ENCODE measurements around the gene CHRNB1.

The CHRNB1 gene, protein sequence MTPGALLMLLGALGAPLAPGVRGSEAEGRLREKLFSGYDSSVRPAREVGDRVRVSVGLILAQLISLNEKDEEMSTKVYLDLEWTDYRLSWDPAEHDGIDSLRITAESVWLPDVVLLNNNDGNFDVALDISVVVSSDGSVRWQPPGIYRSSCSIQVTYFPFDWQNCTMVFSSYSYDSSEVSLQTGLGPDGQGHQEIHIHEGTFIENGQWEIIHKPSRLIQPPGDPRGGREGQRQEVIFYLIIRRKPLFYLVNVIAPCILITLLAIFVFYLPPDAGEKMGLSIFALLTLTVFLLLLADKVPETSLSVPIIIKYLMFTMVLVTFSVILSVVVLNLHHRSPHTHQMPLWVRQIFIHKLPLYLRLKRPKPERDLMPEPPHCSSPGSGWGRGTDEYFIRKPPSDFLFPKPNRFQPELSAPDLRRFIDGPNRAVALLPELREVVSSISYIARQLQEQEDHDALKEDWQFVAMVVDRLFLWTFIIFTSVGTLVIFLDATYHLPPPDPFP

GRCh38 chr17:7444682-7445618, at the start of gene CHRNB1:
Gene CHRNB1, plus strand, starts transcription at chr17:7445061. Its CDS starts 67 bp downstream, at chr17:7445128.
- no peak for DNase-seq (ENCODE audit: low read depth)

DNA sequence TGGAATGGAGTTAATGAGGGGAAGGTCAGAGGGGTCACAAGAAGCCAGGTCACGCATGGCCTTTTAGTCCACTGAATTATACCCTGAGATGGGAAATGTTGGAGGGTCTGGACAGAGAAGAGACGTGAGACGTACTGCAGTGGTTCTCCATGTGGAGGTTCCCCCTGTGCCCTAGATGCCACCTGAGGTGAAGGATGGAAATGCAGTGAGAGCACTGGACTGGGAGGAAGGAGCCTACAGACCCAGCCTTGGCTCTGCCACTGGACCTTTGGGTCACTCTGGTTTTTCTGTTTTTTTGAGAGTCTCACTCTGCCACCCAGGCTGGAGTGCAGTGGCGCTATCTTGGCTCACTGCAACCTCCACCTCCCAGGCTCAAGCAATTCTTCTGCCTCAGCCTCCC, 48.7 kb upstream of the CHRNB1 start:
- DNase-seq (ENCODE audit: low read depth), result no peak

DNA sequence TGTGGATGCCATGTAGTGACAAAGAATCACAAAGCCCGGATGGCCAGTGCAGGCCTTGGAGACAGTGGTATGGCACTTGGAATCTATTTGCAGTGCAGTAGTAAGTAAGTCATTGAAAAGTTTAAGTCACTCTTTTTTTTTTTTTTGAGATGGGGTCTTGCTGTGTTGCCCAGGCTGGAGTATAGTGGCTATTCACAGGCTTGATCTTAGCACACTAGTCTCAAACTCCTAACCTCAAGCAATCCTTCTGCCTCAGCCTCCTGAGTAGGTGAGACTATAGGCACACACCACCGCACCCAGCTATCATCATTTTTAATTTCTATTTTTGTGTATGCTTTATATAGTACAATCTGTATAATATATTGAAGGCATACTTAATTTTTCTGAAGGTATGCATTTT, 46.2 kb upstream of the CHRNB1 start:
- DNase-seq (ENCODE audit: low read depth), result no peak

DNA sequence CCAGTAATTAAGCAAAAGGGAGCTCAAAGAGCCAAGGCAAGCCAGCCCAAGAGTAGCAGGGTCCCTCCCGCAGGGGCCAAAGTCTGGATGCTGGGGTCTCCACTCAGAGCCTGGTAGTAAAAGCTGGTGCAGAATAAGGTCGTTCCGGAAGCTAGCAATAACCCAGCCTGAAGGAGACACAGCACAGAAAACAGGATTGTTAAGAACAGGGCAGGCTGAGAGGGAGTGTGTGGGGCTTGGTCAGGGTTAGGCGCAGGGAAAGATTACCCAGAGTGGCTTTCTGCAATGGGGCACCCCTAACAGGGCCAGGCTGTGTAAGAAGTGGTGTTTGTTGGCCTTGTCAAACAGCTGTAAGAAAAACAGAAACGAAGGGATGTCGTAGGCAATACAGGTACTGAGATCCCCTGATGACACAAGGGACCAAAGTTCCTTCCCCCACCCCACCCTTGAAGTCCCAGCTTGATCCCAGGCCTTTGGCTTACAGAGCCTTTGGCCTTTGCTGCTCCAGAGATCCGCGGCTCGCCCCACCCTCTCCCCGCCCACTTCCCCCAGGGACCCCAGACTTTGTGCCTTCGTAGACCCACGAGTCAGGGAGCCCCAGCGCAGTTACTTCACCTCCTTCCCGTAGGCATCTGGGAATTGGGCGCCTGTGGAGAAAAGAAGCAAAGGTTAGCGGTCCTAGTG, 41.7 kb upstream of the CHRNB1 start:
- no peak for DNase-seq (ENCODE audit: low read depth)

GRCh38 chr17:7403727-7403976, 41.2 kb upstream of the CHRNB1 start:
- DNase-seq (ENCODE audit: low read depth), result no peak

DNA sequence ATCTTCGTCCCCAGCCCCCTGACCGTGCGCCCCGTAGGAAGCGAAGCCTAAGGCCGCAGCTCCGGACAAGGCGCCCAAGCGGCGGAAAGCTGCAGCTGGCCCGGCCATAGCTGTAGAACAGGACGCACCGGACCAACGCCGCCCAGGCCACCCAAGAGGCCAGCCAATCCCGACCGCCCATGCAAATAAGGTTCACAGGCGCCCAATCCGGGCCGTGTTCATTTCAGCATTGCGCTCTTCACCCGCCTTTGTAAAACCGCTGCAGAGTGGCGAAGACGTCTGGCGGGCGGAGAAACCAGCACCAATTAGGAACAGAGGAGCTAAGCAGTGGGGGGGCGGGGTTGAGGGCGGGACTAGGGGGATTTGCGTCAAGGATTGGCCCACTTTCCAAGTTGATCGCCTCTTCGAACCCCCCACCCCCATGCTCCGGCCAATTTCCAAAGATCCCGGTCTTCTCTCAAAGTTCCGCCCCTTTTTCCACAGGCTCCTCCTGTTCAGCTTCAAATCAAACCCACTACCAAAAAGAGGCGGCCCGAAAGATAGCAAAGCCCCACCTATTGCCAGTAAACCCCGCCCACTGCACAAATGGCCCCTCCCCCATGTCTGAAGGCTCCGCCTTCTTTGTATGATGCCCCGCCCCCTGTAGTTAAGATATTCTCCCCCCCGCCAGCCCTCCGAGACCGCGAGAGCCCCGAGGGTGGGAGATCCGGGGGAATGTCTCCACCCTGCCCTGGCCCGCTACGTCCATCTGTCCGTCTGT, 40.7 kb upstream of the CHRNB1 start, which contains the start of gene TMEM256:
Gene TMEM256, minus strand, starts transcription at position 121 of the 760 bp plus-strand sequence. Its CDS starts 13 bp downstream, at position 108.
- DNase-seq (ENCODE audit: low read depth), result peak; percentile 91

DNA sequence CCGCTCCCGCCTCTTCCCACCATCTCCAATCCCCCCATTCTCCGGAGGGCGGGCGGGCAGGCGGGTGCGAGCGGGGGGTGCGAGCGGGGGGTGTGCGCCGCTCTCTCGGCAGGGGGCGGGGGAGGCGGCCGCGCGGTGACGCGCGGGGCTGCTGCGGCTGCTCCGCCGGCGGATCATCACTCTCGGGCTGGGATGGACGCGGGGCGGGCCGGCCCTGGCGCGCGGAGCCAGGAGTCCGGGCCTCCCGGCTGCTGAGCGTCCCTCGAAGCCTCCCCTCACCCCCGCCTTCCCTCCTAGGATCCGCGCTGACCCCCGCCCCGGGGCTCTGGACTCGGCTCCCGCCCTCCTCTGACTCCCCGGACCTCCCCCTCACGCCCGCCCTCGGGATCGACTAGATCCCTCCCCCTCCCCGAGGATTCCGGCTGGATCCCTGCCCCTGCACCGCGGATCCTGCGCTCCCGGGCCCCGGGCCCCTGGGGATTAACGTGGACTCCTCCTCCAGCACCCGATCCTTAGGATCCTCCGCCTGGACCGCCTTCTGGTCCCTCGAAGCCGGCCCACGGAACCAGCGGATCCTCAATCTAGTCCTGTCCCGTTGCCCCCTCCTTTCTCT, 40.0 kb upstream of the CHRNB1 start:
- DNase-seq (ENCODE audit: low read depth), result peak; percentile 65

GRCh38 chr17:7405350-7406234, 39.3 kb upstream of the CHRNB1 start:
- no peak for DNase-seq (ENCODE audit: low read depth)

DNA sequence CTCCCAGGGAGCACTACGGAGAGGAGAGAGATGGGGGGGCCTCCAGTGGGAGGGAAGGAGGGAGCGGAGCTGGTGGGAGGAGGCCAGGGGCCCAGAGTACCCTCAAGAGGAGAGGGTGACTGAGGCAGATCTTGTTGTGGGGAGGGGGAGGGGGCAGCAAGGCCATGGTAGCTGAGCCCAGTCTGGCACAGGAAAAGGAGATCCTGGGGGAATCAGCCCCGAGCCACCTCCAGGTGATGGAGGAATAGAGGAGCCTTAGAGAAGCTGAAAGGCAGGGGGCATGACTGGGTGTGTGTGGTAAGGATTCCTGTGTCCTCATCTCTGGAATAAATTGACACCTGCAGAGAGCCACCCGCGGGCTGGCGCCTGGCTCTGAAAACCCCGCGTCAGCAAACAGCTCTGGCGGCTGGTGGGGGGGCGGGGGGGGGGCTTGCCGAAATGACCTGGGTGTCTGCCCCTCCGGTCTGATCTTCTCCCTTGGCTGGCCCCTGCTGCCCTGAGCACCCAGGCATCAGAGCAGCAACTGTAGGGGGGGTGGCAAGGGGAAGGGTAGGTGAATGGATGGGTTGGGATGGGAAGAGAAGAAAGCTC, 38.5 kb upstream of the CHRNB1 start:
- no peak for DNase-seq (ENCODE audit: low read depth)

GRCh38 chr17:7407082-7407481, 37.8 kb upstream of the CHRNB1 start:
- no peak for DNase-seq (ENCODE audit: low read depth)

DNA sequence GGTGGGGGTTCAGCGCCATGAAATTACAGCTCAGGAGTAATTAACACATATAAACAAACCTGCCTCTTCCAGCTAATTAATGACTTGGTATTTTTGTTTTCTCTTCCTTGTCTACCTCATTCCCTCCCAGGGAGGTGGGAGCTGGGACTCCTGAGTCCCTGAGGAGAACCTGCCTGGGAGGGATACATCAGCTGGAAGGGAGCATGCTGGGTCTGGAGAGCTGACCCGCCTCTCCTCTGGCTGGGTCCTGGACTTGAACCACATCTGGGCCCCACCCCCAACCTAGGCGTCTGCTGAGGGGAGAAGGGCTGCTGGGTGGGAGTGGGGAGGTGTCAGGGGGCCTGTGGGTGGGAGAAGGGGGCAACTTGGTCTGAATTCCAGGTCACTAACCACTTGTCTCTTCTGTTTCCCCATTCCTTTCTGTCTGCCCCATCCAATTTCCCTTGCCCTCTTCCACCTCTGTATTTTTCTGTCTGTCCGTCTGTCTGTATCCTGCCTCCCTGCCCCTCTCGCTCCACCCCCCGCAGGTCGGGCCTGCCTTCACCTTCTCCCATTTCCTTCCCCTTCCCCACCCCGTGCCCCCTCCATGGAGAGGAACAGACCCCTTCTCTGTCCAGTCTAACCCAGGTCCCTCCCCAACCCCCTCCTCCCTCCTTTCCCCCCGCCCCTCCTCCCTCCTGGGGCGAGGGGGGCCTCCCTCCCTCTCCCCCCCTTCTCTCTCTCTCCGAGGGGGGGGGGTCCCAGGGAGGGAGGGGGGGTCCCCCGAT, 37.2 kb upstream of the CHRNB1 start, which contains the start of gene NLGN2:
Gene NLGN2, plus strand, starts transcription at position 361 of the 767 bp plus-strand sequence. CDS start 411 bp downstream, outside the sequence.
- DNase-seq (ENCODE audit: low read depth), result no peak

GRCh38 chr17:7408252-7408727, 36.6 kb upstream of the CHRNB1 start:
- no peak for DNase-seq (ENCODE audit: low read depth)

- no peak for DNase-seq (ENCODE audit: low read depth)
These were observed 36.0 kb upstream of the CHRNB1 start for GRCh38 chr17:7408863-7409262.

DNA sequence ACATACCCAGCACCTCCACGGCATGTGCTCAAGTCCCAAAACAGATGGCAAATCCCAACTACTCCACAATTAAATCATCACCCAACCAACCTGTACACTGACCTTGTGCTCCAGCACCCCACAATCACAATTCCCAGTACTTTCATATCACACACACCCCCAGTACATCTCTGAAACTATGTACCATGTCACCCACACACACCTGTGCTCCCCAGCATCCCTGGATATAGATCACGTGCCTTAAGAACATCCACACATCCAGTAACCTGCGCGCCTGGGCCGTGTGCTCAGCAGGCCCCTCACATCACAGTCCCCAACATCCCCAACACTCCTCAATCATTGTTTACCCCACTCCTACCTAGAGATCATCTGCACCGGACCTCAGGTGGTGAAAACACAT, 35.1 kb upstream of the CHRNB1 start:
- DNase-seq (ENCODE audit: low read depth), result no peak

DNA sequence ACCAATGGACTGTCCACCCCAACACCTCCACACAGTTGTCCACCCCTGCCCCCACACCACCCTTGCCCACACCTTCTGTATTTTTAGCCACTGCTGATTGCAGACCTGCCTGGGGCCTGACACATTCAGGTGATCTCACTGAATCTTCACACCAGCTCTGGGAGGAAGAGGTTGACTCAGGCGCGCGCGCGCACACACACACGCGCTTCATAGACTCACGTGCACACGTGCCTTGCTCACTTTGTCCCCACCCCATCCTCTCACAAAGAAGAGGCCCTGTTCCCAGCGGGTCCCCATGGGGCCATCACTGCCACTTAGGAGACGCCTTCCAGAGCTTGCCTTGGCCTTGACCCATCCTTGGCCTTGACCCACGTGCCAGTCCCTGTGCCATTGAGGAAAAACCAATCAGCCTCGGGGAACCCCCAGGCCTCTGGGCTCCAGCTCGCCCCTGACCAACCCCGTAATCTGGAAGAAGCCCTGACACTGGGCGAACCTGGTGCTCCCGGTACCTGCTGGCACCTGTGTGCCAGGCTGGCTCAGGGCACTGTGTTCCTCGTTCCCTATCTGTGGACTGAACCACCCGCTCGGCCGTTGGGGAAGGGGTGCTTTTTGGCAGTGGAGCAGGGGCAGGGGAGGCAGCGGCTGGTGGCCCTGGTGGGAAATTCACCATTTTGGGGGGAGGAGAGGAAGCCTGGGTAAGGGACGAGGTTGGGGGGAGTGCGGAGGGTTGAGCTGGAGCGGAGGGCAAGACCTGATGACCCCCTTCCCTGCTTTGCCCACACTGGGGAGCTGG, 34.0 kb upstream of the CHRNB1 start:
- DNase-seq (ENCODE audit: low read depth), result no peak

GRCh38 chr17:7411427-7411750, 33.5 kb upstream of the CHRNB1 start:
- no peak for DNase-seq (ENCODE audit: low read depth)

GRCh38 chr17:7413346-7413985, 31.4 kb upstream of the CHRNB1 start:
- DNase-seq (ENCODE audit: low read depth), result no peak
